ENCODE data around the gene MAPKAP1.

The MAPKAP1 gene

DNA sequence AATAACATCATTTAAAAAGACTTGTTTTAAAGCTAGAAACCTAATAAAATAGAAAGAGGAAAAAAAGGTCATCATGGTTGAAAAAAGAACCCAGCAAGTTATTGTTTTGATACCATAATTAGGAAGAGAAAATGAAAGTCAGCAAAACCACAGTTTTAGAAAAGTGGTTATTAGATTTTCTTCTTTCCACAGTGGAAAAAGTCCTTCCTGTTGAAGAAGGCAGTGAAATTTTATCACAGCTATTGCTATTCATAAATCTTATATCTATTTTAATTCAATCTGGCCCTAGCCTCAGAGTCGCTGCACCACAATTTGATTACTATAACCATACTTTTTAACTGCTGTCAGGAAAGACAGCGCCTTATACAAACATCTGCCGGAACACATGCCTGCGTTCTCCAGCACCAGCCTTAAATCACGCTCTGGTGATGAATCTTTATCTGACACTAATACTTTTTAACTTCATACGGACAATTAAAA is 60.3 kb downstream of the MAPKAP1 start:
- H3K4me3 ChIP-seq (replicated peaks; ENCODE audit: insufficient read depth, low read length) = no peak overlapping the region
- TF ChIP-seq SPI1 (IDR thresholded peaks at IDR 0.05; ENCODE audit: borderline replicate concordance, low read depth) (no peak), GABPA (IDR thresholded peaks at IDR 0.05; ENCODE audit: low read depth) (no peak), POLR2AphosphoS5 (IDR thresholded peaks at IDR 0.05; ENCODE audit: low read depth) (no peak)
- TF ChIP-seq, protein P1, sequence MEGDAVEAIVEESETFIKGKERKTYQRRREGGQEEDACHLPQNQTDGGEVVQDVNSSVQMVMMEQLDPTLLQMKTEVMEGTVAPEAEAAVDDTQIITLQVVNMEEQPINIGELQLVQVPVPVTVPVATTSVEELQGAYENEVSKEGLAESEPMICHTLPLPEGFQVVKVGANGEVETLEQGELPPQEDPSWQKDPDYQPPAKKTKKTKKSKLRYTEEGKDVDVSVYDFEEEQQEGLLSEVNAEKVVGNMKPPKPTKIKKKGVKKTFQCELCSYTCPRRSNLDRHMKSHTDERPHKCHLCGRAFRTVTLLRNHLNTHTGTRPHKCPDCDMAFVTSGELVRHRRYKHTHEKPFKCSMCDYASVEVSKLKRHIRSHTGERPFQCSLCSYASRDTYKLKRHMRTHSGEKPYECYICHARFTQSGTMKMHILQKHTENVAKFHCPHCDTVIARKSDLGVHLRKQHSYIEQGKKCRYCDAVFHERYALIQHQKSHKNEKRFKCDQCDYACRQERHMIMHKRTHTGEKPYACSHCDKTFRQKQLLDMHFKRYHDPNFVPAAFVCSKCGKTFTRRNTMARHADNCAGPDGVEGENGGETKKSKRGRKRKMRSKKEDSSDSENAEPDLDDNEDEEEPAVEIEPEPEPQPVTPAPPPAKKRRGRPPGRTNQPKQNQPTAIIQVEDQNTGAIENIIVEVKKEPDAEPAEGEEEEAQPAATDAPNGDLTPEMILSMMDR (IDR thresholded peaks at IDR 0.05; ENCODE audit: insufficient read depth, low read length) = no peak
- TF ChIP-seq, protein P2, sequence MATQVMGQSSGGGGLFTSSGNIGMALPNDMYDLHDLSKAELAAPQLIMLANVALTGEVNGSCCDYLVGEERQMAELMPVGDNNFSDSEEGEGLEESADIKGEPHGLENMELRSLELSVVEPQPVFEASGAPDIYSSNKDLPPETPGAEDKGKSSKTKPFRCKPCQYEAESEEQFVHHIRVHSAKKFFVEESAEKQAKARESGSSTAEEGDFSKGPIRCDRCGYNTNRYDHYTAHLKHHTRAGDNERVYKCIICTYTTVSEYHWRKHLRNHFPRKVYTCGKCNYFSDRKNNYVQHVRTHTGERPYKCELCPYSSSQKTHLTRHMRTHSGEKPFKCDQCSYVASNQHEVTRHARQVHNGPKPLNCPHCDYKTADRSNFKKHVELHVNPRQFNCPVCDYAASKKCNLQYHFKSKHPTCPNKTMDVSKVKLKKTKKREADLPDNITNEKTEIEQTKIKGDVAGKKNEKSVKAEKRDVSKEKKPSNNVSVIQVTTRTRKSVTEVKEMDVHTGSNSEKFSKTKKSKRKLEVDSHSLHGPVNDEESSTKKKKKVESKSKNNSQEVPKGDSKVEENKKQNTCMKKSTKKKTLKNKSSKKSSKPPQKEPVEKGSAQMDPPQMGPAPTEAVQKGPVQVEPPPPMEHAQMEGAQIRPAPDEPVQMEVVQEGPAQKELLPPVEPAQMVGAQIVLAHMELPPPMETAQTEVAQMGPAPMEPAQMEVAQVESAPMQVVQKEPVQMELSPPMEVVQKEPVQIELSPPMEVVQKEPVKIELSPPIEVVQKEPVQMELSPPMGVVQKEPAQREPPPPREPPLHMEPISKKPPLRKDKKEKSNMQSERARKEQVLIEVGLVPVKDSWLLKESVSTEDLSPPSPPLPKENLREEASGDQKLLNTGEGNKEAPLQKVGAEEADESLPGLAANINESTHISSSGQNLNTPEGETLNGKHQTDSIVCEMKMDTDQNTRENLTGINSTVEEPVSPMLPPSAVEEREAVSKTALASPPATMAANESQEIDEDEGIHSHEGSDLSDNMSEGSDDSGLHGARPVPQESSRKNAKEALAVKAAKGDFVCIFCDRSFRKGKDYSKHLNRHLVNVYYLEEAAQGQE (IDR thresholded peaks at IDR 0.05; ENCODE audit: insufficient replicate concordance, low read depth) = no peak
- DNase-seq (ENCODE audit: low read depth in 1 of 2, low spot score in 1 of 2) = no peak
- H3K27ac ChIP-seq (replicated peaks) = no peak overlapping the region
- H3K27me3 ChIP-seq (ENCODE audit: insufficient read depth, poor library complexity, severe bottlenecking) = no peaks in the 10 kb centered on the region

DNA sequence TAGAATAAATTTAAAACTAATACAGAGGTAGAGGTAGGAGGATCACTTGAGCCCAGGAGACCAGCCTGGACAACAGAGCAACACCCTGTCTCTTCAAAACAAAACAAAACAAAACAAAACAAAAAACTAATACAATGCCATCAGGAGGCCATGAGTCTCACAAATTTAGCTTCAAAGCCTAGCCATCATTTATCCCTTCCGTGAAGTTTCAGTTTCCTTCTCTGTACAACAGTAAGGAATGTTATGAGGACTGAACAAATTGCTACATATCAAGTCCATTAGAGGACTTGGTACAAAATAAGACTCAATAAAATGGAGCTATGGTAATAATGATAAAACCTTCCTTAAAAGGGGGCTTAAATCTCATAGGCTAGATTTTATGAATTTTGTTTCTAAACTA is 60.8 kb downstream of the MAPKAP1 start:
- no peak overlapping the region for H3K27ac ChIP-seq (replicated peaks)
- TF ChIP-seq POLR2AphosphoS5 (IDR thresholded peaks at IDR 0.05; ENCODE audit: low read depth) = no peak
- TF ChIP-seq SPI1 (IDR thresholded peaks at IDR 0.05; ENCODE audit: borderline replicate concordance, low read depth) = no peak
- no peak overlapping the region for H3K4me3 ChIP-seq (replicated peaks; ENCODE audit: insufficient read depth, low read length)
- no peak for DNase-seq (ENCODE audit: low read depth in 1 of 2, low spot score in 1 of 2)
- no peaks in the 10 kb centered on the region for H3K27me3 ChIP-seq (ENCODE audit: insufficient read depth, poor library complexity, severe bottlenecking)

DNA sequence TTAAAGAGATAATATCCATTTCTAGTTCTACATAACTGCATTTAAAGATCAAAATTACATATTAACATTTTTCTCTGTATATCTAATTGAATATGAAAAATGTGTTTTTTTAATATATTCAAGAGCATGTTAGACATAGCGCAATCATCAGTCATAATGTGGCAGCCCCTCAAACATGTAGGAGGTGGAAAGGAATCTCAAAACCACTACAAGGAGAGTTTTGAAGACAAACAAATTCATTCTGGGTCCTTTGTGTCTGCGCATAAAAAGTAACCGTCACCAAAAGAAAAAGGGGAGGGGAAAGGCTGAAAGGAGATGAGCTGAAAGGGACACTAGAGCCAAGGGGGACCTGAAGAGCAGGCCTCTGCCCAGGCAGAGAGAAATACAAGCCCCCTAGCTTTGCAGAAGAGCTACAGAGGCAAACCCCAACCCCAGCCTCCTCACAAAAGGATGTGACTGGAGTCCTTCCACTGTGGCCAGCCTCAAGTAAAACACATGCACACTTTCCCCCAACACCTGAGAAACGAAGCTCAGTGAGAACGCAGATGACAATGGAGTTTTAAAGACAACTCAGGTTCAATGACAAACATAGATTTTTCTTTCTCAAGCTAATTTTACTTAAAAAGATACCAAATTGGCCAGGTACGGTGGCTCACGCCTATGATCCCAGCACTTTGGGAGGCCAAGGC is 62.0 kb downstream of the MAPKAP1 start:
- Histone ChIP-seq H3K4me3 (replicated peaks; ENCODE audit: insufficient read depth, low read length) (no peak overlapping the region), H3K27ac (replicated peaks) (no peak overlapping the region), H3K27me3 (ENCODE audit: insufficient read depth, poor library complexity, severe bottlenecking) (no peaks in the 10 kb centered on the region)
- no peak for TF ChIP-seq GABPA (IDR thresholded peaks at IDR 0.05; ENCODE audit: low read depth)
- no peak for TF ChIP-seq POLR2AphosphoS5 (IDR thresholded peaks at IDR 0.05; ENCODE audit: low read depth)
- TF ChIP-seq, protein P1 (IDR thresholded peaks at IDR 0.05; ENCODE audit: insufficient read depth, low read length) = no peak
- TF ChIP-seq SPI1 (IDR thresholded peaks at IDR 0.05; ENCODE audit: borderline replicate concordance, low read depth) = no peak
- TF ChIP-seq, protein P2 (IDR thresholded peaks at IDR 0.05; ENCODE audit: insufficient replicate concordance, low read depth) = no peak
- no peak for DNase-seq (ENCODE audit: low read depth in 1 of 2, low spot score in 1 of 2)

DNA sequence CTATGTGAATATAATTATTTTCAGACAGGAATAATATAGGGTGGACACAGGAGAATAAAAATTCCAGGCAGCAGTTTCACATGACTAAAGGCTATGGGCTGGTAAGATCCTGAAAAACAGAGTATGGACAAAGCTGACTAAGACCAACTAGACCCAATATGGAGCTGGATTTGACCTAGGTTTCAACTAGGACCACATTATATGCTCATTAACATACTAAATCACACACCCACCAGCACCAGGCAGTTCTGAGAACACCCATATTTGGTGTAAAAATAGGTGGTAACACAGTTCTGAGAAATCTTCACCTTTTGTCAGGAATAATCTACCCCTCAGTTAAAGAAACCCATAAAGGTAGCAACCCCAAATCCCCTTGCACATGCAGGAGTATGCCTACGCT is 64.7 kb downstream of the MAPKAP1 start:
- DNase-seq (ENCODE audit: low read depth in 1 of 2, low spot score in 1 of 2) = no peak
- H3K27ac ChIP-seq (replicated peaks) = no peak overlapping the region
- H3K27me3 ChIP-seq (ENCODE audit: insufficient read depth, poor library complexity, severe bottlenecking) = no peaks in the 10 kb centered on the region
- TF ChIP-seq, protein P1 (IDR thresholded peaks at IDR 0.05; ENCODE audit: insufficient read depth, low read length) = no peak
- TF ChIP-seq GABPA (IDR thresholded peaks at IDR 0.05; ENCODE audit: low read depth) (no peak), SPI1 (IDR thresholded peaks at IDR 0.05; ENCODE audit: borderline replicate concordance, low read depth) (no peak)
- TF ChIP-seq, protein P2 (IDR thresholded peaks at IDR 0.05; ENCODE audit: insufficient replicate concordance, low read depth) = no peak
- H3K4me3 ChIP-seq (replicated peaks; ENCODE audit: insufficient read depth, low read length) = no peak overlapping the region

Measured in HL-60 (cell line).